GM12873 (cell line): ENCODE data around the gene STXBP6.

ENCODE experiments used
- TF ChIP-seq, protein P1 (sequence below): IDR thresholded peaks from 2 replicates; pipeline ENCODE4 v1.5.1; 2012; ENCODE audit warnings: low read depth, mild to moderate bottlenecking, moderate library complexity, low read length, control low read depth; ENCODE audit not compliant: insufficient read depth; ENCODE audit errors: missing control alignments

The STXBP6 gene

DNA sequence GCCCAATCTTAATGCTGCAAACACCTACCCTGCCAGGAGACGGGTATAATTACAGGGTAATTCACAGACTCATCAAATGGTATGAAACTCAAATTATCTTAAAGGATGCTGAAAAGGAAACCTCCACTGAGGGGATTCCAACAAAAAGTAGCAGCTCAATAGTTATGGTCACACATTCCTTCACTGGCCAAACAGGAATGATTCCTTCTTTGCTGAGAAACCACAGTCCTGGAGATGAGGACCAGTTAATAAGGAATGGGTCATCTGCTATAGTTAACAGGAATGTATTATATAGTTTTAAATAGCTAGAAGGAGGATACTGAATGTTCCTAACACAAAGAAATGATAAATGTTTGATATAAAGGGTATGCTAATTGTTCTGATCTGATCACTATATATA lies 136.9 kb downstream of the STXBP6 start:
- TF ChIP-seq, protein P1, sequence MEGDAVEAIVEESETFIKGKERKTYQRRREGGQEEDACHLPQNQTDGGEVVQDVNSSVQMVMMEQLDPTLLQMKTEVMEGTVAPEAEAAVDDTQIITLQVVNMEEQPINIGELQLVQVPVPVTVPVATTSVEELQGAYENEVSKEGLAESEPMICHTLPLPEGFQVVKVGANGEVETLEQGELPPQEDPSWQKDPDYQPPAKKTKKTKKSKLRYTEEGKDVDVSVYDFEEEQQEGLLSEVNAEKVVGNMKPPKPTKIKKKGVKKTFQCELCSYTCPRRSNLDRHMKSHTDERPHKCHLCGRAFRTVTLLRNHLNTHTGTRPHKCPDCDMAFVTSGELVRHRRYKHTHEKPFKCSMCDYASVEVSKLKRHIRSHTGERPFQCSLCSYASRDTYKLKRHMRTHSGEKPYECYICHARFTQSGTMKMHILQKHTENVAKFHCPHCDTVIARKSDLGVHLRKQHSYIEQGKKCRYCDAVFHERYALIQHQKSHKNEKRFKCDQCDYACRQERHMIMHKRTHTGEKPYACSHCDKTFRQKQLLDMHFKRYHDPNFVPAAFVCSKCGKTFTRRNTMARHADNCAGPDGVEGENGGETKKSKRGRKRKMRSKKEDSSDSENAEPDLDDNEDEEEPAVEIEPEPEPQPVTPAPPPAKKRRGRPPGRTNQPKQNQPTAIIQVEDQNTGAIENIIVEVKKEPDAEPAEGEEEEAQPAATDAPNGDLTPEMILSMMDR: no peak

DNA sequence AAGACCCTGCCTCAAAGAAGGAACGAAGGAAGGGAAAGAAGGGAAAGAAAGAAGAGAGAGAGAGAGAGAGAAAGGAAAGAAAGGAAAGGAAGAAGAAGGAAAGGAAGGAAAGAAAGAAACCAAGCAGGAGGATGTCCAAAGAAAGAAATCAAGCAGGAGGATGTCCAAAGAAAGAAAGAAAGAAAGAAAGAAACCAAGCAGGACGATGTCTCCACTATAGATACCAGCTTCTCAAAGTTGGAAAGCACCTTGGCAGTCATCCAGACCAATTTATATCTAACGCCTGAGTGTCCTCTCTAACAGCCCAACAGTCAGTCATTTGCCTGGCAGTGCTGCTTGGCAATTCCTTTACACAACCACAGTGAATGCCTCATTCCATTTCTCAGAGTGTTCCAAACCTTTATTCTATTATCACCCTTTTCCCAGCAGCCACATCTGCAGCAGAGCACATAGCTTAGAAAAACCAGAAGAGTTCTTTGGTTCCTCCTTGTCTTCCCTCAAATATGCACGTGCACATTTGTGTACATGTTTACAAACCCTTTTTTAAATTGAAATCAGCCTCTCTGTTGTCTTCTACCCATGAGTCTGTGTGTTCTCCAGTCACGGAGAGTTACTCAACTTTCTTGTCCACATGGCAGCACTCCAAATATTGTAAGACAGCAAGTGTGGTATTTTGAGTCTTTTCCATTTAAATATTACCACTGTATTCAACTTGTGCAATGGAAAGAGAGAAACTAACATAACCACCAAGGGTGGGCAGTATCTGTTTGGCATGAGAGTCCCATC lies 138.4 kb downstream of the STXBP6 start:
- TF ChIP-seq, protein P1: no peak

DNA sequence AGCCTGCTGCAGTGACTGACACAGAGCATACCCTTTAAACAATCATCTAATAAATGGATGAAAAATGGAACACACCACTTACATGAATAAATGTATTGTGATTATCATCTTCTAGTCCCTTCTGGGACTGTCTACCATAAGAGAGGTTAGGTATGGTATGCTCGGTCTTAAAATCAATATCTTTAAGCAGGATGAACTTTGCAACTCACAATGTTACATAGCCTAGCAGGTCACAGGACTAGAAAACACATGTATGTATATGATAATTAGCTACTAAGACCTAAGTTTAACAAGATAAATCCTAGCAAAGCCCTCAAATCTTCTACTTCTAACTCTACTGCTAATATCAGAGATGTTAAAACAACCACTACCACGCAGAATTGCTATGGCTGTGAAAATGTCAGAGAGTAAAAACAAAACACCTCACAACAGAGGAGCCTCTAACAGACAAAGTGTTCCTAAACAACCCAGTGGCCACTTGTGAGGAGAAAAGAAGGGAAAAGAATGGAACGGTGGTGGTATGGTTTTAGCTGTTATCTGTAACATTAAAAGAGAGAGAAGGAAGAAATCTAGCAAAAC lies 139.4 kb downstream of the STXBP6 start:
- TF ChIP-seq, protein P1: no peak

- TF ChIP-seq, protein P1: no peak
These were observed 140.2 kb downstream of the STXBP6 start for GRCh38 chr14:24909523-24910302.

- TF ChIP-seq, protein P1: no peak
These were observed 141.2 kb downstream of the STXBP6 start for GRCh38 chr14:24908592-24909236.

DNA sequence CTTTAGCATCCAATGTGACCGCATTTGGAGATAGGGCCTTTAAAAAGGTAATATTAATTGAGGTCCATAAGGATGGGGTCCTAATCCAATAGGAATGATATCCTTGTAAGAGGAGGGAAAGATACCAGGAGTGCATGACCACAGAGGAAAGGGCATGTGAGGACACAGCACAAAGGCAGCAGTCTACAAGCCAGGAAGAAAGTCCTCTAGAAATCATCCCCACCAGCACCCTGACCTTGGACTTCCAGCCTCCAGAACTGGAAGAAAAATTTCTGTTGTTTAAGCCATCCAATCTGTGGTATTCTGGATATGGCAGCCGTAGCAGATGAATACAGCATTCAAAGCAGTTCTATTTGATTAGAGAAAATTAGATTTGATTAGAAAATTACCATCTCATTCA lies 145.4 kb downstream of the STXBP6 start:
- TF ChIP-seq, protein P1: no peak

DNA sequence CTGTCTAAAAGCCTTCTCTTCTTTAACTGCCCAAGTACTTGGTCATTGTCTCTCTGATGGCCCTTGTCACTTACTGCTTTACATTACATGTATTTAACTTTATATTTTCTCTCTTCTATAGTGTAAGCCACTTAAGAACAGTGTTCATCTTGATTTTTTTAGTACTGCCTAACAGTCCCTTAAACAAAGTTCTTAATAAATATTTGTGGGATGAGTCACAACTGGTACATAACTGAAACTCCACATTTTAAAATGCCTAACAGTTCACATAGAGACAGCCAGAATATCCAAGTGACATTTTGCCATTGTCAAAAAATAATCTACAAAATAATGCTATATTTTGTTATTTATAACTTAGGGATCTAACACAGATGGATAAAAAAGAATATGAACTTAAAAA lies 146.6 kb downstream of the STXBP6 start:
- TF ChIP-seq, protein P1: no peak
